Activated CD4-positive, alpha-beta T cell treated with anti-CD3 and anti-CD28 coated beads, Interleukin-2, amount 50 U/mL, for 16 hours (primary cell): ENCODE results near the gene FLRT1.

Source experiments
- DNase-seq: peaks from one replicate; pipeline ENCODE4 v3.0.0-alpha.2; 2020

FLRT1 gene

GRCh38 chr11:64035576-64035975, at the start of gene FLRT1:
Gene FLRT1, plus strand, starts transcription at chr11:64035931. Its CDS starts 80,337 bp downstream, at chr11:64116268.
- DNase-seq, result no peak

DNA sequence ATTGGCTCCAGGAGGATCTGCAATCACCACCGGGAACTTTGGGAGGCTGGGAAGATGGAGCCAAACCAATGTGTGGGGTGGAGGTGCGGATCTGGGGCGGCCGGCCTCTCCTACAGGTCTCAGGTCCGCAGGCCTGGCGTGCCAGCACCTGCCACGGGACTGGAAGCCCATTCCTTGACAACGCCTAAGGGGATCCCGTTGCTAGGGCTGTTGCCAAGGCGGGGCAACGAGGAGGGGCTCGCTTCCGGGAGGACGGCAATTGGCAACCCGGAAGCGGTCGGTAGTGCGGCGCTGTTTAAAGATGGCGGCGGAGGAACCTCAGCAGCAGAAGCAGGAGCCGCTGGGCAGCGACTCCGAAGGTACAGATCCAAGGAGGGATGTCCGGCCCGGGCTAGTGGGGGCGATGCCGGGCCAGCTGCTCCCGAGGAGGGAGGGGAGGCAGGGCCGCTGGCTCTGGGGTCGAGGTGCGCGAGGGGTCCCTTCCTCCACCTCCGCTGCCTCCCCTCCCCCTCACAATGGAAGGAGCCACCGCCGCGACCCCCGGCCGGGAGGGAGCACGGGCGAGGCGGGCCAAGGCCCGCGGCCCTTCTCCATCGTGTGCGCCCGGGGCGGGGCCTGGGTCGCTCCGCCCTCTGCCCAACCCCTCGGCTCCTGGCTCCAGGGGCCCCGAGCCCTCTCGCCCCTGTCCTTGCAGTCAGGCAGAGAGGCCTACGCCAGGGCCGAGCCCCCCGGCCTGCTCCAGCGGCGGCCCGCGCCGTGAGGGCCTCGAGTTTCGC, 49.4 kb upstream of the FLRT1 start, which contains the start of gene OTUB1:
Gene OTUB1, plus strand, starts transcription at position 283 of the 776 bp plus-strand sequence. Its CDS starts 19 bp downstream, at position 302.
- DNase-seq, result peak; percentile 93

- no peak for DNase-seq
Observed at GRCh38 chr11:63986932-63987513, 48.7 kb upstream of the FLRT1 start.

DNA sequence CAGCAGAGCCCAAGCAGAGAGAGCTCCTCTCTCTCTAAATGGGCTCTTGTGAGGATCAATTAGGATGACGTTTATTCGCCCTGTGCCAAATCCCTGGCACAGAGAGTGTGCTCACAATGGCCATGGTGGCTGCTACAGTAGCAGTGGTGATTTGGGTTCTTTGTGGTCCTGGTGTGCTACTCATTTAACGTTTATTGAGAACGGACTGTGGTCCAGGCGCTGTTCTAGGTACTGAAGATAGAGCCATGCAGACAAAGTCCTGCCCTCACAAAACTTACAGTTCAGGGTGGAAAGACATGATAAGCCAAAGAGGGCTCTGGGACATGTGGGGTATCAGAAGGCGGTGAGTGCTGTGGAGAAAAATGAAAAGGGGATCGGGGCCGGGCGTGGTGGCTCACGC, 44.2 kb upstream of the FLRT1 start:
- no peak for DNase-seq

GRCh38 chr11:63993100-63993499, 42.6 kb upstream of the FLRT1 start:
- no peak for DNase-seq

GRCh38 chr11:63993993-63994392, 41.7 kb upstream of the FLRT1 start:
- DNase-seq, result no peak

GRCh38 chr11:63996512-63996911, 39.2 kb upstream of the FLRT1 start:
- no peak for DNase-seq

DNA sequence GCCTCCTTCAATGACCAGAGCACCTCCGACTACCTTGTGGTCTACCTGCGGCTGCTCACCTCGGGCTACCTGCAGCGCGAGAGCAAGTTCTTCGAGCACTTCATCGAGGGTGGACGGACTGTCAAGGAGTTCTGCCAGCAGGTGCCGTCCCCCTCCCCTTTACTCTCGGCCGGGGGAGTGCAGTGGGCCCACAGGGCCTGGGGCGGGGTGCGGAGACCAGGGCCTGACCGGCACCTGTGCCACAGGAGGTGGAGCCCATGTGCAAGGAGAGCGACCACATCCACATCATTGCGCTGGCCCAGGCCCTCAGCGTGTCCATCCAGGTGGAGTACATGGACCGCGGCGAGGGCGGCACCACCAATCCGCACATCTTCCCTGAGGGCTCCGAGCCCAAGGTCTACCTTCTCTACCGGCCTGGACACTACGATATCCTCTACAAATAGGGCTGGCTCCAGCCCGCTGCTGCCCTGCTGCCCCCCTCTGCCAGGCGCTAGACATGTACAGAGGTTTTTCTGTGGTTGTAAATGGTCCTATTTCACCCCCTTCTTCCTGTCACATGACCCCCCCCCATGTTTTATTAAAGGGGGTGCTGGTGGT, 38.5 kb upstream of the FLRT1 start:
- DNase-seq, result no peak

GRCh38 chr11:63997801-63998337, 37.9 kb upstream of the FLRT1 start:
- DNase-seq, result no peak

DNA sequence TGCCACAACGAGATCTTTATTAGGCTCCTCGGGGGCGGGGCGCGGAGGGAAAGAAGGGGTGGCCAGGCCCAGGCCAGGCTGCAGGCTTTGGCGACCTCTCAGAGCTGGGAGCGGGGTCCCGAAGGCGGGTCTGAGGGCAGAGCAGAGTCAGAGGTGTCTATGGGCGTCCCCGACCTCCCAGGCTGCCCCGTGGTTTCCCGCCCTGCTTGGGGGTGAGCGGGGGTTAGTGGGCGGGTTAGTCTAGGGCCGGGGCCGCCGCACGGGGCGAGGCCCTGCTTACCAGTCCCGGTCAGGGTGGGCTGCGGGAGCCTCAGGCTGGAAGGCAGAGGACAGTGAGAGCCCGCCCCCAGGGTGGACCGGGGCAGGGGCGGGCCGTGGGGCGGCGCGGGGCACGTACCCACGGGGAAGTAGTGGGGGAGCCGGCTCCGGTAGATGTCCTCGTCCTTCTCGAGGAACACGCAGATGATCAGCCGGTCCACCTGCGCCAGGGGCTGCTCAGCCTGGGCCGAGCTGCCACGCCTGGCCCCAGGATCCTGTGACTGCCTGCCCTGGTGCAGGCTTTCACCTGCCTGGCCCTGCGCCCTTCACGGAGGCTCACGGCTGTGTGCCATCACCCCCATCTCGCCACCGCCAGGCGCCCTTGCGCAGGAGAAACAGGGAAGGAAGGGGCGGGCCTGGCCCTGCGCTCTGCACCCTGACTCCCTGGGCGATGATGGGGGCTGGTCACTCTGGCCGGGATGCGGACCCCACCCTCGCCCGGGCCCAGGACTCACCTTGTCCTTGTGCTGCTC, 37.0 kb upstream of the FLRT1 start:
- DNase-seq, result no peak

DNA sequence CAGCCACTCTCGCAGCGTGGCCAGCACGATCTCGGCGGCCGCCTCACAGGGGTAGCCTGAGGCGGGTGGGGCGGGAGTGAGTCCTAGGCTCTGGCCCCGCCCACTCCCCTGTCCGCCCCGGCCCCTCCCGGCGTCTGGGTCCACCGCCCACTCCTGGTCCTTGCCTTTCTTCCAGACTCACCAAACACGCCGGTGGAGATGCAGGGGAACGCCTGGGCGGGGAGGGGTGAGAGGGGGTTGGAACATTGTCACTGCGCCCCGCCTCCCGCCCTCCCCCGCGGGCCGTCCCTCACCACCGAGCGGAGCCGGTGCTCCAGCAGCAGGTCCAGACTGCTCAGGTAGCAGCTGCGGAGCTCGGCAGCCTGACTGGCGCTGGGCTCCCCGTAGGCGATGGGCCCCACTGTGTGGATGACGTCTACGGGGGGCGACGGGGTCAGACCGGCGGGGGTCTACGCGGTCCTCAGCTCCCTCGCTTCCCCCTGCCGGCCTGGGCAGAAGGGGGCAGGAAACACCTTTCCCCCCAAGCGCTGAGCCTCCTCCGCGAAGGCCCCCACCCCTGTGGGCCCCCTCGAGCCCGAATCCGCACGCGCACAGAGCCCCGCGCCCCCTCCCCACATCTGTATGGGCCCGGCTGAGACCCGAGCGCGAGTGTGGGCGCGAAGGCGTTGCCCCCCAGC, 36.2 kb upstream of the FLRT1 start:
- peak; percentile 44 for DNase-seq

DNA sequence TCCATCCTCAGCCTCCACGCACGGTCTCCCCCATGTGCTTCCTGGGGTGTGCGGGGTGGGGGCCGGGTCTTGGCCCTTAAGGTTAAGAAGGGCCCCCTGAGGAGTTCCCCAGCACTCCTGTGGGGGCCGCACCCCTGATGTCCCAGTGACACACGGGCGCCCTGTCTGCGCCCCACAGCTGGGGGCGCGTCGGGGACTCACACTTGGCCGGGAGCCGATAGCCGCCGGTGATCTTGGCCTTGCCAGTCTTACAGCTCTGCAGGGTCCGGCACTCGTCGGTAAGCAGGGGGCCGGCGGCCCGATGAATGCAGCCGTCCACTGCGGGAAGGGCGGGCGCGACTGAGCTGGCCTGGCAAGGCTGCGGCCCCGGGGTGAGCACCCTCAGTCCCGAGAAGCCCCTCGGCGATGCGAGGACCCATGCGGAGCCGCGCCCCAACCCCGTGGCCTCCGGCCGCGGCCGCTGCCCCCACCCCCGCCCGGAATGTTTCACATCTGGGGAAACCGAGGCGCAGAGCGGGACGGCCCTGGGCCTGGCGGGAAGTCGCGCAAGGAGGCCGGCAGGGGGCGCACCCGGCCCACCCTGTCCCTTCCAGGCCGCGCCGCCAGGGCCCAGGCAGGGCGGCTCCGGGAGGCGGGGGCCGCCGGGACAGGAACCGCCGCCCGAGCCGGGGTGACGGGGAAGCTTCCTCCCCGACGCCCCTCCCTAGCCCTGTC, 35.5 kb upstream of the FLRT1 start:
- DNase-seq, result peak; percentile 70

DNA sequence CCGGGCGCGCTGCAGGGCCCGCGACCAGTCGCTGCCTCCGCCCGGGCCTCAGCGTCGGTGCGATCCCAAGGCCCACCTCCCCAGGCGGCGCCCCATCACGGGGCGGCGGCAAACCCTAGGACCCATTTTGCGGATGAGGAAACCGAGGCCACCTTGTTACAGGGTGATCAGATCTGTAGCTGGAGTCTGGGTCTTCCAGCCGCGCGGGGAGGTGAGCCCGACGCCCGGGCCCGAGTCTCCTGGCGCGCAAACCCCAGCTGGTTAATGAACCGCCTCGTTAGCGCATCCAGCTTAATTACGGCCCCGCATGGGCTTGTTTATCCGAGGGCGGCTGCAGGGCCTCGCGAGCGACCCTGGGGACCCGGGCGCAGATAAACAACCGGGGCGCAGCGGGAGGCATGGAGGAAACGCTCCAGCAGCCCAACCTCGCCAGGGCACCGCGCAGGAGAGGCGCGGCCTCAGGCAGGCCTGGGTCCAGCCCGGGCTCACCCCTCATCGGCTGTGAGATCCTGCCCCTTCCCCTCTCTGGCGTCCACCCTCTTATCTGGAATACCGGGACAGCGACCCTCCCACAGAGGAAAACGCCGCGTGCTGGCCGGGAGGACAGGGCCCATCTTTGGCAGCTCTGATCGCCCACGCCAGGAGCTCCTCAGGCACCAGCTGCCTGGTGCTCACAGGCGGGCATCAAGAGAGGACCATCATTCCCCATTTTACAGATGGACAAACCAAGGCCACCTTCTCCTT, 34.8 kb upstream of the FLRT1 start:
- DNase-seq, result no peak

DNA sequence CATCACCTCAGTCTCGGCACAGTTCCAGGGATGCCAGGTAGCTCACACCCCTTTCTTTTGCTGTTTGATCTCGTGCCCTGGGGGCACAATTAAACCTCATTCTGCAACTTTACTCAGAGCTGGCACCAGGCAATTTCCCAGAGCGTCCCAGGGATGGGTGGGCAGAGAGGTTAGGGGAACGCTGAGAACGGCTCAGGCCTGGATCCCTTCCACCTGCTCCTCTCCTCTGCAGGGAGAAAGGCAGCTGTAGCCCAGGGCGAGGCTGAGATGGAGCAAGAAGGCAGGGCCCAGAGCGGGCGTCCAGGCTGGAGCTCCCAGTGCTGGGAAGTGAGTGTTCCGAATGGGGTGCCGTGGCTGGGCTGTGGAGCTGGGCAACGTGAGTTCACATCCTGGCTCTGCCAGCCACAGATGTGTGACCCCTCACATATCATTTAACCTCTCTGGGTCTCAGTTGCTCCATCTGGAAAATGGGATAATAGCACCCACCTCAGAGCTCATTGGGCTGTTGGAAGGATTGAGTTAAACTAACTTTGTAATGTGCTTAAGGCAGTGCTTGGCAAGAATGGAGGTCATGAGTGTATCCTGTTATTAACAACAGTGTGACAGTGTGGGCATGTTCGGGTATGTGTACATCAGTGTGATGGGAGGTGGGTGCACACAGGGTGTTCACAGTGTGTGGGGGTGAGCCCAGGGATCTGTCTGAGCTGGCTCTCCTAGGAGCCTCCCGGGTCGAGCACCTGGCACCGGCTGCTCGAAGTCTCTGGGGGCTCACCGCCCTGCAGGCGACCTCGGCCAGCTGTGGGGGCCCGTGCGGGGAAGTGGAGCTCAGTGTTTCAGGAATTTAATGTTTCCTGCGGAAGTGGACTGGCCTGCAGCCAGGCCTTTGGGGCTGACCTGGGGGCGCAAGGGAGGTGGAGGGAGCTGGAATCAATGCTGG, 34.0 kb upstream of the FLRT1 start:
- DNase-seq, result no peak

DNA sequence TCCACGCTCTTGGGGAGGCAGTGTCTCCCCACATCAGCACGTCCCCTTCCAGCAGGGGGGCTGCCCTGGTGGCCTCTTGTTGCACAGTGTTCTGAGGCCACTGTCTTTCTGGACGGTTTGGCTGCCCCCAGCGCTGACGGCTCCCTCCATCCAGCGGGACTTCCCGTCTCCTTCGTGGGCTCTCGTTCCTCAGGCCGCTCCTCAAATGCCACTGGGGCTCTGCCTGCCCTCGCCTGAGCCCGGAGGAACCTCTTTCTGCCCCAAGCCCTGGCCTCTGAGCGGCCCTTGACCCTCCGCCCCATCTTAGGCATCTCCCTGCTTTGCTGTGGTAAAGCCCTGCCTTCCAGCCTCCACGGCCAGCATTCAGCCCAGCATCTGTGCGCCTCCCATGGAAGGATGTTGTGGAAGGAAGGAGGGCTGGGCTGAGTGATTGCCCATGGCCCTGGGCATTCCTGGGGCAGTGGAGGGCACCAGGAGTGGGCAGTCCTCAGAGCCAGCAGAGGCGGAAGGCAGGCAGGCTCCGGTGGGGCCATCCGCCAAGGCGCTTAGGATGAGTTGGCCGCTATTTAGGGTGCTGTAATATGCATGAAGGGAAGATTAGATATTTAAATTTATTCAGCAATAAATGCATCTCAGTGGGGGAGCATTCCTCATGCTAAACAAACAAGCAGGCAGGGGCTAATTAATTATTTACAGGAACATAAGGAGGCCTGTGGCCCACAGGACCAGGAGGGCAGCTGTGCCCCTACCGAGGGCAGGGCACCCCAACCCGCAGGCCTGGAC, 31.7 kb upstream of the FLRT1 start:
- DNase-seq, result no peak

GRCh38 chr11:64004590-64004984, 31.1 kb upstream of the FLRT1 start:
- no peak for DNase-seq

- no peak for DNase-seq
Observed at GRCh38 chr11:64005691-64006090, 30.0 kb upstream of the FLRT1 start.

GRCh38 chr11:64006398-64006797, 29.3 kb upstream of the FLRT1 start:
- DNase-seq, result no peak

- no peak for DNase-seq
Observed at GRCh38 chr11:64007160-64007628, 28.5 kb upstream of the FLRT1 start.
